Measurements from ENCODE around the gene ELAVL3. TPM values are rescaled to one million over a fixed set of nuclear protein-coding genes. Genes with fewer than 3 reads are reported as not detected.

Gene ELAVL3
- total RNA-seq, 4 donors from 2014 or later, result not detected

GRCh38 chr19:11513946-11514345 lies 33.1 kb upstream of the ELAVL3 start:
- no peaks in the 10 kb centered on the region for H3K27me3 ChIP-seq
- H3K36me3 ChIP-seq, result peaks cover 0 to 71% of the 10 kb centered on the region in 2 donors
- H3K4me1 ChIP-seq, result no peaks in the 10 kb centered on the region
- DNase-seq (no peak), ATAC-seq (no peak)
- no peak overlapping the region for H3K27ac ChIP-seq
- no peaks in the 10 kb centered on the region for H3K9me3 ChIP-seq
- intact Hi-C loops (cut with DNase I; ENCODE audit: low total_unique reads) (no loop called here), in situ Hi-C loops (cut with MboI; ENCODE audit: low sequenced_read_pairs in 4 of 4) (no loop called here)
- no peak for TF ChIP-seq POLR2A (IDR thresholded peaks at IDR 0.05)
- TF ChIP-seq, protein P1, sequence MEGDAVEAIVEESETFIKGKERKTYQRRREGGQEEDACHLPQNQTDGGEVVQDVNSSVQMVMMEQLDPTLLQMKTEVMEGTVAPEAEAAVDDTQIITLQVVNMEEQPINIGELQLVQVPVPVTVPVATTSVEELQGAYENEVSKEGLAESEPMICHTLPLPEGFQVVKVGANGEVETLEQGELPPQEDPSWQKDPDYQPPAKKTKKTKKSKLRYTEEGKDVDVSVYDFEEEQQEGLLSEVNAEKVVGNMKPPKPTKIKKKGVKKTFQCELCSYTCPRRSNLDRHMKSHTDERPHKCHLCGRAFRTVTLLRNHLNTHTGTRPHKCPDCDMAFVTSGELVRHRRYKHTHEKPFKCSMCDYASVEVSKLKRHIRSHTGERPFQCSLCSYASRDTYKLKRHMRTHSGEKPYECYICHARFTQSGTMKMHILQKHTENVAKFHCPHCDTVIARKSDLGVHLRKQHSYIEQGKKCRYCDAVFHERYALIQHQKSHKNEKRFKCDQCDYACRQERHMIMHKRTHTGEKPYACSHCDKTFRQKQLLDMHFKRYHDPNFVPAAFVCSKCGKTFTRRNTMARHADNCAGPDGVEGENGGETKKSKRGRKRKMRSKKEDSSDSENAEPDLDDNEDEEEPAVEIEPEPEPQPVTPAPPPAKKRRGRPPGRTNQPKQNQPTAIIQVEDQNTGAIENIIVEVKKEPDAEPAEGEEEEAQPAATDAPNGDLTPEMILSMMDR (IDR thresholded peaks at IDR 0.05 in 4 of 5, conservative IDR thresholded peaks at IDR 0.05 in 1 of 5), result no peak
- H3K4me3 ChIP-seq, result no peak overlapping the region

DNA sequence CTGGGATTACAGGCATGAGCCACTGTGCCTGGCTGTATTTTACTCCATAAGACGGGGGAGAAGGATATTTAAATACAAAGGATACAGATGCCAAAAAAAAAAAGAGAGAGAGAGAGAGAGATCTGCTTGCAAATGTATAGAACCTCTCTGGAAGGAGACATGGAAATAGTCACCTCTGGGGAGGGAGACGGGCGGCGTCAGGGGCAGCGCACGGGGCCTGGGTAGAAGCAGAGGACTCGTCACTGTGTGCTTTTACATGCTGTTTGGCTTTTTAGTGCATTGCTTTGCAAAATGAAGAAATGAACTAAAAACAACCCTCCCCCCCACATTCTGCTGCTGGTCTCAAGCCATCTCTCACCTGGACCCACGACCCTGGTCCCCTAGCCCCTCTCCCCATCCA lies 29.6 kb upstream of the ELAVL3 start:
- Histone ChIP-seq H3K4me1 (peaks cover 4 to 5% of the 10 kb centered on the region in 2 donors), H3K27me3 (no peaks in the 10 kb centered on the region), H3K36me3 (peaks cover 0 to 38% of the 10 kb centered on the region in 2 donors), H3K27ac (no peak overlapping the region), H3K9me3 (no peaks in the 10 kb centered on the region), H3K4me3 (no peak overlapping the region)
- in situ Hi-C loops (cut with MboI; ENCODE audit: low sequenced_read_pairs in 4 of 4) (no loop called here), intact Hi-C loops (cut with DNase I; ENCODE audit: low total_unique reads) (no loop called here)
- no peak for TF ChIP-seq POLR2A (IDR thresholded peaks at IDR 0.05)
- TF ChIP-seq, protein P1 (IDR thresholded peaks at IDR 0.05 in 4 of 5, conservative IDR thresholded peaks at IDR 0.05 in 1 of 5), result no peak
- DNase-seq (no peak), ATAC-seq (no peak)

GRCh38 chr19:11507370-11508078 lies 26.7 kb upstream of the ELAVL3 start:
- Histone ChIP-seq H3K9me3 (no peaks in the 10 kb centered on the region), H3K4me3 (no peak overlapping the region), H3K27me3 (no peaks in the 10 kb centered on the region), H3K27ac (no peak overlapping the region), H3K4me1 (peaks cover 8 to 12% of the 10 kb centered on the region in 2 donors), H3K36me3 (peaks cover 0 to 26% of the 10 kb centered on the region in 2 donors)
- no peak for TF ChIP-seq POLR2A (IDR thresholded peaks at IDR 0.05)
- TF ChIP-seq, protein P1 (IDR thresholded peaks at IDR 0.05 in 4 of 5, conservative IDR thresholded peaks at IDR 0.05 in 1 of 5), result no peak
- DNase-seq, result no peak
- ATAC-seq, result no peak
- intact Hi-C loops (cut with DNase I; ENCODE audit: low total_unique reads) (loop anchor here (10.0 kb wide), 1 partner anchor 133 kb away; the partner anchor contains the start of gene SWSAP1), in situ Hi-C loops (cut with MboI; ENCODE audit: low sequenced_read_pairs in 4 of 4) (no loop called here)

- TF ChIP-seq POLR2A (IDR thresholded peaks at IDR 0.05), result no peak
- TF ChIP-seq, protein P1 (IDR thresholded peaks at IDR 0.05 in 4 of 5, conservative IDR thresholded peaks at IDR 0.05 in 1 of 5), result no peak
- DNase-seq, result no peak
- in situ Hi-C loops (cut with MboI; ENCODE audit: low sequenced_read_pairs in 4 of 4), result no loop called here
- Histone ChIP-seq H3K4me1 (peaks cover 8 to 12% of the 10 kb centered on the region in 2 donors), H3K27ac (no peak overlapping the region), H3K4me3 (no peak overlapping the region), H3K27me3 (no peaks in the 10 kb centered on the region), H3K9me3 (no peaks in the 10 kb centered on the region), H3K36me3 (peaks cover 0 to 23% of the 10 kb centered on the region in 2 donors)
- ATAC-seq, result no peak
- intact Hi-C loops (cut with DNase I; ENCODE audit: low total_unique reads), result loop anchor here (10.0 kb wide), 1 partner anchor 132 kb away; the partner anchor contains the start of gene SWSAP1
Measured at GRCh38 chr19:11506967-11507366, 26.1 kb upstream of the ELAVL3 start.

Measured in gastrocnemius medialis (tissue), 4 donors.